Left ventricle myocardium inferior (tissue), 1 donor: ENCODE data around the gene AIG1. TPM values are rescaled to one million over a fixed set of nuclear protein-coding genes. Genes with fewer than 3 reads are reported as not detected.
A peak's percentile ranks its signal among the peaks of the same experiment; 100 is the strongest.
"Not testable (repeated sequence)": the region's sequence is repeated elsewhere in the genome, so short reads cannot be mapped to it uniquely, and the experiment has no call there.

Experiments used
- DNase-seq: peaks from one replicate; pipeline ENCODE4 v3.0.0-alpha.2; 2020
- H3K27ac ChIP-seq: fragments of 200-600 bp; replicated peaks from 2 replicates; pipeline ENCODE4 v1.8.0; 2021
- H3K27me3 ChIP-seq: fragments of 200-600 bp; 2 replicates; pipeline ENCODE4 v1.8.0; 2021; ENCODE audit warnings: low read depth
- H3K36me3 ChIP-seq: fragments of 200-600 bp; 2 replicates; pipeline ENCODE4 v1.8.0; 2021
- H3K4me1 ChIP-seq: fragments of 200-600 bp; 2 replicates; pipeline ENCODE4 v1.8.0; 2021
- H3K4me3 ChIP-seq: fragments of 200-600 bp; 2 replicates; pipeline ENCODE4 v1.8.0; 2021; ENCODE audit warnings: mild to moderate bottlenecking, moderate library complexity
- H3K9me3 ChIP-seq: fragments of 200-600 bp; replicated peaks from 2 replicates; pipeline ENCODE4 v1.8.0; 2021
- CTCF ChIP-seq: fragments of 200-600 bp; IDR thresholded peaks from 2 replicates; pipeline ENCODE4 v1.8.0; 2021; ENCODE audit warnings: antibody characterized with exemption, mild to moderate bottlenecking, borderline replicate concordance
- intact Hi-C: fragments of 100-400 bp; cut with micrococcal nuclease; formaldehyde crosslinking; loops from one replicate; pipeline ENCODE4 v1.11.0; 2022
- total RNA-seq: library from RNA; stranded (reverse); fragmentation: NEBNext Ultra II Directional; extraction: Animal tissue kit (Norgen Biotek cat#: 25700); gene quantifications from one replicate; pipeline ENCODE4 v1.2.1, GENCODE V29; 2021
- donor health status: DM: no; HTN: yes; CAD: no; lungs with severe emphysema.

AIG1 gene
- total RNA-seq, 1 donor from 2014 or later, result 76.5 TPM

GRCh38 chr6:143136647-143137046 lies 76.0 kb downstream of the AIG1 start:
- Histone ChIP-seq H3K36me3 (peaks cover 12% of the 10 kb centered on the region), H3K4me3 (no peak overlapping the region), H3K27ac (no peak overlapping the region), H3K27me3 (no peaks in the 10 kb centered on the region), H3K4me1 (peaks cover 24% of the 10 kb centered on the region), H3K9me3 (peaks cover 9% of the 10 kb centered on the region)
- no peak for TF ChIP-seq CTCF
- DNase-seq, result no peak
- intact Hi-C loops, result no loop called here

GRCh38 chr6:143139239-143139784 lies 78.6 kb downstream of the AIG1 start:
- intact Hi-C loops, result no loop called here
- Histone ChIP-seq H3K4me3 (no peak overlapping the region), H3K27me3 (no peaks in the 10 kb centered on the region), H3K36me3 (peaks cover 10% of the 10 kb centered on the region), H3K9me3 (no peaks in the 10 kb centered on the region), H3K27ac (no peak overlapping the region), H3K4me1 (peaks cover 28% of the 10 kb centered on the region)
- TF ChIP-seq CTCF, result no peak
- no peak for DNase-seq

- intact Hi-C loops, H3K27ac ChIP-seq, H3K4me3 ChIP-seq, H3K27me3 ChIP-seq, H3K9me3 ChIP-seq, DNase-seq: not testable (repeated sequence)
- Histone ChIP-seq H3K36me3 (peaks cover 10% of the 10 kb centered on the region), H3K4me1 (peaks cover 28% of the 10 kb centered on the region)
These were observed 79.2 kb downstream of the AIG1 start for GRCh38 chr6:143139884-143140283.

GRCh38 chr6:143140767-143141166 lies 80.1 kb downstream of the AIG1 start:
- H3K9me3 ChIP-seq, result no peaks in the 10 kb centered on the region
- H3K27ac ChIP-seq, result no peak overlapping the region
- no peaks in the 10 kb centered on the region for H3K27me3 ChIP-seq
- peaks cover 20% of the 10 kb centered on the region for H3K4me1 ChIP-seq
- peak; percentile 46 for DNase-seq
- peak overlapping the region; percentile 7 for H3K4me3 ChIP-seq
- peak; percentile 9 for TF ChIP-seq CTCF
- intact Hi-C loops, result no loop called here
- H3K36me3 ChIP-seq, result peaks cover 10% of the 10 kb centered on the region

GRCh38 chr6:143141442-143141841 lies 80.8 kb downstream of the AIG1 start:
- TF ChIP-seq CTCF, result no peak
- Histone ChIP-seq H3K9me3 (no peaks in the 10 kb centered on the region), H3K4me3 (no peak overlapping the region), H3K36me3 (peaks cover 10% of the 10 kb centered on the region), H3K27me3 (no peaks in the 10 kb centered on the region), H3K4me1 (peaks cover 19% of the 10 kb centered on the region), H3K27ac (no peak overlapping the region)
- intact Hi-C loops, result no loop called here
- DNase-seq, result no peak

- intact Hi-C loops, result no loop called here
- no peak overlapping the region for H3K4me3 ChIP-seq
- no peaks in the 10 kb centered on the region for H3K27me3 ChIP-seq
- TF ChIP-seq CTCF, result no peak
- no peak for DNase-seq
- H3K4me1 ChIP-seq, result peaks cover 10% of the 10 kb centered on the region
- H3K27ac ChIP-seq, result no peak overlapping the region
- H3K36me3 ChIP-seq, result peaks cover 6% of the 10 kb centered on the region
- no peaks in the 10 kb centered on the region for H3K9me3 ChIP-seq
These were observed 85.6 kb downstream of the AIG1 start for GRCh38 chr6:143146186-143146851.
